Body of pancreas (tissue), 4 donors: ENCODE measurements around the gene TNNI2. TPM values are rescaled to one million over a fixed set of nuclear protein-coding genes. Genes with fewer than 3 reads are reported as not detected.
"Not testable (repeated sequence)": the region's sequence is repeated elsewhere in the genome, so short reads cannot be mapped to it uniquely, and the experiment has no call there.

ENCODE experiments used
- ATAC-seq: fragments of 150-250 bp; one replicate; pipeline ENCODE4 v1.9.1; 2016
- DNase-seq, 4 donors: peaks; one replicate each; pipeline ENCODE4 v3.0.0-alpha.2; 2019
- H3K27ac ChIP-seq, 4 donors: fragments of 200-600 bp; sonication (generic); 1 replicate in 3 of 4; 2 replicates in 1 of 4; pipeline versions ENCODE4 v1.5.1 to v1.6.1; 2016 to 2019; ENCODE audit warnings: mild to moderate bottlenecking in 1 of 4, mixed read lengths in 1 of 4, moderate library complexity in 1 of 4
- H3K27me3 ChIP-seq, 2 donors: fragments of 200-600 bp; sonication (generic); one replicate each; pipeline ENCODE4 v1.6.0; 2016; ENCODE audit warnings: mild to moderate bottlenecking in 1 of 2
- H3K36me3 ChIP-seq, 2 donors: fragments of 200-600 bp; sonication (generic); replicated peaks in 1 of 2; 2 replicates each; pipeline ENCODE4 v1.5.1; 2016; ENCODE audit warnings: low read depth in 2 of 2; ENCODE audit not compliant: insufficient read depth in 1 of 2
- H3K4me1 ChIP-seq: fragments of 200-600 bp; sonication (generic); one replicate; pipeline ENCODE4 v1.6.0; 2016
- H3K4me3 ChIP-seq, 2 donors: fragments of 200-600 bp; sonication (generic); 1 replicate in 1 of 2; 2 replicates in 1 of 2; pipeline ENCODE4 v1.5.1; 2016 to 2019
- H3K9me3 ChIP-seq, 3 donors: fragments of 200-600 bp; sonication (generic); 1 replicate in 2 of 3; 2 replicates in 1 of 3; pipeline ENCODE4 v1.5.1; 2016
- CTCF ChIP-seq, 7 experiments: fragments of 450-650 bp in 4 of 7; fragments of 200-600 bp in 3 of 7; sonication (generic) in 3 of 7; IDR thresholded peaks; one replicate each; pipeline ENCODE4 v1.5.1; 2016 to 2019; ENCODE audit warnings: antibody characterized with exemption in 7 of 7
- POLR2A ChIP-seq, 3 donors: fragments of 450-650 bp; IDR thresholded peaks; one replicate each; pipeline ENCODE4 v1.6.1; 2016; ENCODE audit warnings: antibody characterized with exemption in 3 of 3, mild to moderate bottlenecking in 2 of 3
- WGBS, 2 donors: methylation state at CpG; one replicate each; pipeline ENCODE4 v1.1.5; 2017; 5-methylcytosine and 5-hydroxymethylcytosine counted together
- intact Hi-C: fragments of 100-400 bp; cut with DNase I; formaldehyde crosslinking; loops from one replicate; pipeline ENCODE4 v1.15.1; 2023
- total RNA-seq, 2 donors: library from RNA; depleted of rRNA; stranded (reverse); fragments of >200 nt; gene quantifications; one replicate each; pipeline ENCODE4 v1.1.0, GENCODE V29; 2016

Gene TNNI2
- total RNA-seq, 2 donors from 2014 or later = 3.4 to 3.6 TPM

DNA sequence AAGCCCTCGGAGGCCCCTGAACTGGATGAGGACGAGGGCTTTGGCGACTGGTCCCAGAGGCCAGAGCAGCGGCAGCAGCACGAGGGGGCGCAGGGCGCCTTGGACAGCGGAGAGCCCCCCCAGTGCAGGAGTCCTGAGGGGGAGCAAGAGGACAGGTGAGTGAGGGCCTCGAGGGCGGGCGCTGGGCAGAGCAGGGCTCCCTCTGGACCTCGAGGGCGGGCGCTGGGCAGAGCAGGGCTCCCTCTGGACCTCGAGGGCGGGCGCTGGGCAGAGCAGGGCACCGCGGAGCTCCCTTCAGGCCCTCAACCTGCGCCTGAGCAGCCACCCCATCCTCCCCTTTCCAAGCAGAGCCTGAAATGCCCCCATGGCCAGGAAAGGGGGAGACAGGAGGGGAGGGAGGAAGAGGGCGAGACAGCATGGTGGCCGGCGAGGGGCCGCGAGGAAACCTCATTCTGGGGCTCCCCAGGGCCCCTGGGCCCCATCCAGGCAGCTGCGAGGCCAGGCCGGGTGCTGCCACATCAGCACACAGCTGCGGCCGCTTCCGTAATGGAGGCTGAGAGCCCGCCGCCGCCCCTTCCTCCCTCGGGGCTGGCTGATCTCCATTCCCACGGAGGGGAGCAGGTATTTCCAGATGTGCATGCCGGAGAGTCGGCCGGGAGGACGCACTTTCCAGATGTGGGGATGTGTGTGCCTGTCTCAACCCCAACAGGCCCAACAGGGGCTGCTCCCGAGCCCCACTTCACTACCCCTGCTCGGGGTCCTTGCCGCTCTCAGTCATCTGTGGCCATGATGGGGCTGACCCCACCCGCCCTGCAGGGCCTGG is 42.9 kb downstream of the TNNI2 start:
- H3K4me1 ChIP-seq = peaks cover 21% of the 10 kb centered on the region
- no peaks in the 10 kb centered on the region for H3K9me3 ChIP-seq
- intact Hi-C loops = loop anchor here (5.0 kb wide), 2 partner anchors 184 to 271 kb away; partner anchors contain the start of gene KRTAP5-6
- H3K36me3 ChIP-seq = no peaks in the 10 kb centered on the region
- H3K27me3 ChIP-seq = no peaks in the 10 kb centered on the region
- no peak overlapping the region for H3K4me3 ChIP-seq
- ATAC-seq (no peak), DNase-seq (peak in 2 of 4 donors; percentile 5 to 9)
- 61 to 66% methylated on average over 15 to 35 of the region's 43 CpGs for WGBS, 2 donors
- peak overlapping the region in 1 of 4 donors; percentile 40 for H3K27ac ChIP-seq
- TF ChIP-seq CTCF (IDR thresholded peaks at IDR 0.05) (no peak), POLR2A (IDR thresholded peaks at IDR 0.05) (no peak)

GRCh38 chr11:1882265-1883238 is 43.8 kb downstream of the TNNI2 start:
- Histone ChIP-seq H3K9me3 (no peaks in the 10 kb centered on the region), H3K36me3 (no peaks in the 10 kb centered on the region), H3K4me1 (peaks cover 14% of the 10 kb centered on the region), H3K4me3 (no peak overlapping the region), H3K27ac (peak overlapping the region in 1 of 4 donors; percentile 3), H3K27me3 (no peaks in the 10 kb centered on the region)
- intact Hi-C loops = loop anchor here (5.0 kb wide), 2 partner anchors 185 to 270 kb away; partner anchors contain the start of gene KRTAP5-6
- ATAC-seq (peak; percentile 88), DNase-seq (peak; percentile 83 to 88 (median 84))
- WGBS, 2 donors = 28 to 37% methylated on average over 7 to 22 of the region's 23 CpGs
- TF ChIP-seq CTCF (IDR thresholded peaks at IDR 0.05) (peak; percentile 84 to 95 (median 87)), POLR2A (IDR thresholded peaks at IDR 0.05) (no peak)

DNA sequence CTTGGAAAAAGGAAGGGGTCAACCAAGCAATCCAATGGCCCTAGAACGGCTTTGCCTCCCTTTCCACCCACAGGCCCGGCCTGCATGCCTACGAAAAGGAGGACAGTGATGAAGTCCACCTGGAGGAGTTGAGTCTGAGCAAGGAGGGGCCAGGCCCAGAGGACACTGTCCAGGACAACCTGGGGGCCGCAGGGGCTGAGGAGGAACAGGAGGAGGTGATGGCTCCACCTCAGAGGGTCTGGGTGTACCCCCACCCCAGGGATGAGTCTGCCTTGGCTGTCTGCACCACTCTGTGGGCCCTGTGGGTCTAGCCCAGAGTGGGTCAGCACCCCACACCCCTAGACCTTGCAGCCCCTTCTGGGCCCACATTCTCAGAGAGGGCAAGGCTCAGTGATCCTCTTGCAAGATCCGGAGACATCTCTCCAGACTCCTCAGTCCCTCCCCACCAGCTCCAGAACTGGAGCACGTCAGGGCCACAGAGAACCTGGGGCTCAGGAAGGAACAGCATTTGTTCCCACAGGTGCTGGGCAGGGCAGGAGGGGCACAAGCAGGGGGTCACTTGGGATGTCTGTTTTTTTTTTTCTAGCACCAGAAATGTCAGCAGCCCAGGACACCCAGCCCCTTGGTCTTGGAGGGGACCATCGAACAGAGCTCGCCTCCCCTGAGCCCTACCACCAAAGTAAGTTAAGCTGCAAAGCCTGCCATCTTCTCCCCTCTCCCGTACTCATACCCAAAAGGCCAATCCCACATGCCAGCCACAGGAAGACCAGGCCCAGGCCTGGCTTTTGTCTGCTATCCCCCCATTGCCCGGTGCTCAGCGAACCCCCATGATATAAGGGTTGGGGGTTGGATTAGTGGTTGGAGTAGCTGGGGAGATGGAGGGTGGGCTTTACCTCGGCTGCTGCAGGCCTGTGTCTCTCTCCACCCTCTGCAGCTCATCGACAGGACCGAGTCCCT is 44.8 kb downstream of the TNNI2 start:
- intact Hi-C loops = loop anchor here (5.0 kb wide), 2 partner anchors 186 to 269 kb away; partner anchors contain the start of gene KRTAP5-6
- WGBS, 2 donors = 85 to 86% methylated on average over 11 to 14 of the region's 14 CpGs
- Histone ChIP-seq H3K27me3 (no peaks in the 10 kb centered on the region), H3K4me3 (no peak overlapping the region), H3K36me3 (no peaks in the 10 kb centered on the region), H3K9me3 (no peaks in the 10 kb centered on the region), H3K27ac (no peak overlapping the region), H3K4me1 (peaks cover 18% of the 10 kb centered on the region)
- ATAC-seq (no peak), DNase-seq (peak in 1 of 4 donors; percentile 9)
- TF ChIP-seq CTCF (IDR thresholded peaks at IDR 0.05) (no peak), POLR2A (IDR thresholded peaks at IDR 0.05) (no peak)

GRCh38 chr11:1884303-1884700 is 45.5 kb downstream of the TNNI2 start:
- no peak for ATAC-seq
- TF ChIP-seq CTCF (IDR thresholded peaks at IDR 0.05) (no peak), POLR2A (IDR thresholded peaks at IDR 0.05) (no peak)
- no peaks in the 10 kb centered on the region for H3K36me3 ChIP-seq
- 83 to 85% methylated on average over 5 of the region's 5 CpGs for WGBS, 2 donors
- H3K27me3 ChIP-seq = no peaks in the 10 kb centered on the region
- H3K4me1 ChIP-seq = peaks cover 18% of the 10 kb centered on the region
- intact Hi-C loops = loop anchor here (5.0 kb wide), 2 partner anchors 187 to 268 kb away; partner anchors contain the start of gene KRTAP5-6
- no peak overlapping the region for H3K4me3 ChIP-seq
- DNase-seq = no peak
- no peaks in the 10 kb centered on the region for H3K9me3 ChIP-seq
- no peak overlapping the region for H3K27ac ChIP-seq

- H3K9me3 ChIP-seq, H3K27ac ChIP-seq, H3K27me3 ChIP-seq, H3K4me3 ChIP-seq, ATAC-seq, DNase-seq, H3K36me3 ChIP-seq: not testable (repeated sequence)
- intact Hi-C loops = loop anchor here (5.0 kb wide), 1 partner anchor 41 kb away; no protein-coding TSS in a partner anchor
- 82 to 89% methylated on average over 8 to 13 of the region's 13 CpGs for WGBS, 2 donors
- H3K4me1 ChIP-seq = peaks cover 18% of the 10 kb centered on the region
These were observed 47.8 kb downstream of the TNNI2 start for GRCh38 chr11:1886551-1886950.
